Tongue (tissue), 2 donors: ENCODE data around the gene SF3B2. TPM values are rescaled to one million over a fixed set of nuclear protein-coding genes. Genes with fewer than 3 reads are reported as not detected.
"Not testable (repeated sequence)": the region's sequence is repeated elsewhere in the genome, so short reads cannot be mapped to it uniquely, and the experiment has no call there.

Source experiments
- DNase-seq: peaks from one replicate; pipeline ENCODE4 v3.0.0-alpha.2; 2015
- total RNA-seq: library from RNA; depleted of rRNA; stranded (reverse); fragments of >200 nt; gene quantifications from one replicate; pipeline ENCODE4 v1.2.3, GENCODE V29; 2014

The SF3B2 gene
- total RNA-seq, 1 donor from 2014 or later: 95.4 TPM

DNA sequence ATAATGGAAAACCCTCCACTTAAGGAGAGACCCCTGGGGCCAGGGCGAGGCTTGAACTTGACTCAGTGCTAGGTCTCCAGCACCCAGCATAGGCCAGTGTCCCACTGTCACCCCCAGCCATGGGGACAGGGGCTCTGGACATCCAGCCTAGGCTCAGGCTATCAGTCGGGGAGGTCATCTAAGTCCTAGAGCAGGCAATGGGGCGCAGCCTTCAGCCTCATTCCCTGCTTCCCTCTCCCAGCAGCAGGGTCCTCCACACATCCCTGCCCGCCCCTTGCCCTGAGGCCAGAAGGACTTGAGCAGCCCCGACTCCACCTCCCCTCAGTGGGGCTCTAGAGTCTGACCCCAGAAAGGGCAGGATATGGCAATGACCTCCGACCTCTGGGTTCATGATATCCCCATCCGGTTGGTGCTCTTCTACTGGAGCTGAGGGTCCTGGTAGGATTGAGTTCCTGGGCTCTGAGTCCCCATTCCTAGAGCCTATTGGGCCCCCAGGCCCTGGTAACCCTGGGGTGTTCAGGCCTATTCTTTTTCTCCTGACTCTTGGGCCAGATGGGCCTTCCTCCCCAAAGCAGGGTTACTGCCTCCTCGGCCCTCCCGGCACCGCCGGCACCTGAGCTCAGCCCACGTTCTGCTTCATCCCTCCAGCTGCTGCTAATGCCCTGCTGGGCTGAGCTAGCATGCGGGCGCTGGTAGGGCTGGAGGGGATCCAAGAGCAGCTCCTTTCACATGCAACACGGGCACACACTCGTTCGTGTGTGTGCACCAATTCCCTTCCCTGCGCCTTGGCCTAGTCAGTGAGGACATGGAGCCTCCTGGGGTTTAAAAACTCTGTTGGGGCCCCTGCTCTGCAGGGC is 36.0 kb upstream of the SF3B2 start:
- peak; percentile 22 for DNase-seq

DNA sequence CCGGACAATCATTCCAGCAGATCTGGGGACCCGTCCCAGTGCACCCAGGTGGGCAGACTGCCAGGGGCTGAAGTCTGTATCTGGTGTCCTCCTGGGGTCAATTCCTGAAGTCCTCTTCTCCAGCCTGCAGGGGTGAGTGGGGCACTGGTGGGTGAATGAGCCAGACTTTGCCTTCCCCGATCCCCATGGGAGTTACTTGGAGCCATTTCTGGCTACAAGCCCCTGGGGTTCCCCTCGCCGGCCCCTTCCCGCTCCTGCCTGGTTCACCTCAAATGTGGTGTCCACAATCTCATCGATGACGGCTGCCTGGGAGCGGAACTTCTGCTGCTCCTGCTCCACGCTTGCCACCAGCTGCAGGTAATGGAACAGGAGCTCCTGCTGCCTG is 35.4 kb upstream of the SF3B2 start:
- no peak for DNase-seq

DNA sequence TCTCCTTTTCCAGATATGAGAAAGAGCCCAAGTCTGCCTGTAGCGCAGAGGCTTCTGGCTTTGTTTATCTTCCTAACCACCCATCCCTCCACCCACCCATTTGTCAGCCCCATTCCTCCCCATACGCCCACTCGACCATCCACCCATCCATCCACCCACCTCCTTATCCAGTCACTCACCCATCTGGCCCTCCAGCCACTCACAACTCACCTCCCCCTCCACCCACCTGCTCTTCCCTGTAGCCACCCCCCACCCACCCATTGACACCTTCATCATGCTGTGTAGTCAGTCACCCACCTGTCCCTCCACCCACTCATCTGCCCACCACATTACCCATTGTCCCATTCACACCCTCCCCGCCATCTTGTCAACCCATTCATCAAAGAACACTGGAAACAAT is 34.8 kb upstream of the SF3B2 start:
- DNase-seq: no peak

DNA sequence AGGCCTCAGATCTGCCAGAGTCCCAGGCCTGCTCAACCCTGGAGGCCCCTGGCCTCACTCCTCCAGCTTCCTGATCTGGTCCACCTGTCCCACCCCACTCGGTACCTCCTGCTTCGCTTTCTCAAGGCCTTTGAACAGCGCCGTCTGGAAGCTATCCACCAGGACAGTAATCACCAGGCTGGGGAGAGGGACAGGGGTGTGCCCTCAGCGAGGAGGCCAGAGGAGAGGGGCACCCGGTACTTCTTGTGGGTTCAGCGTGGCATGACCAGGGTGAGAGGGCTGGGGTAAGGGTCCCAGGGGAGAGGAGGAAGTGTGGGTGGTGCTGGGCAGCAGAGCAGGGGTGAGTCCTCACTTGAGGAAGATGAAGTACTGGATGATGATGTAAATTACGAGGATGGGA is 32.0 kb upstream of the SF3B2 start:
- DNase-seq: no peak

DNA sequence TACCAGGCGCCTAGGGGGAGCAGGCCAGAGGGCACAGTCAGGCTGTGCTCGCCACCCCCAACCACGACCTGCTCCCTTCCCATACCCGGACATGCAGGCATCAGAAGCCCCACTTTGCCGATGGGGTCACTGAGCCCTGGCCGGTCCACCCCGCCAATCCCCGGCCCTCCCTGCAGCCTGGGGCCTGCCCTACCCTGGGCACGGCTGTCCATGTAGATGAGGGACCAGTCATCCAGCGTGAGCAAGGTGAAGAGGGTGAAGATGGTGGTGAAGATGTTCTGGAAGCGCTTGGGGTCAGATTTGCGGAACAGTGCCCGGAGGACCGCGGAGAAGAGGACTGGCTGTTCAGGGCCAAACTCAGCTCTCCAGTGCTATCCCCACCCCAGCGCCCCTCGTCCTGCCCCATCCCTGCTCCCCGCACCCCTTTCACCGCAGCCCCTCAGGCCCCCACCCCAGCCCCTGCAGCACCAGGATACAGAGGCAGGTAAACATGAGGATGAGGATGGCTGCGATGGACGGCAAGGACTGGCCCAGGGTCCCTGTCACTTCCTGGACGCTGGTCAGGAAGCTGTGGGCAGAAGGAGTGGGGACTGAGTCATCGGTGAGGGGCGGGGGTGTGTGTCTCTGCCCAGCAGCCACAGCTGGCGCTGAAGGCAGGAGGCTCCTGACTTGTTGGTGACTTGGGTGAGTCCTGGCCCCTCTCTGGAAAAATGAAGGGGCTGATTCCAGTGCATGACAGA is 31.4 kb upstream of the SF3B2 start:
- DNase-seq: no peak

DNA sequence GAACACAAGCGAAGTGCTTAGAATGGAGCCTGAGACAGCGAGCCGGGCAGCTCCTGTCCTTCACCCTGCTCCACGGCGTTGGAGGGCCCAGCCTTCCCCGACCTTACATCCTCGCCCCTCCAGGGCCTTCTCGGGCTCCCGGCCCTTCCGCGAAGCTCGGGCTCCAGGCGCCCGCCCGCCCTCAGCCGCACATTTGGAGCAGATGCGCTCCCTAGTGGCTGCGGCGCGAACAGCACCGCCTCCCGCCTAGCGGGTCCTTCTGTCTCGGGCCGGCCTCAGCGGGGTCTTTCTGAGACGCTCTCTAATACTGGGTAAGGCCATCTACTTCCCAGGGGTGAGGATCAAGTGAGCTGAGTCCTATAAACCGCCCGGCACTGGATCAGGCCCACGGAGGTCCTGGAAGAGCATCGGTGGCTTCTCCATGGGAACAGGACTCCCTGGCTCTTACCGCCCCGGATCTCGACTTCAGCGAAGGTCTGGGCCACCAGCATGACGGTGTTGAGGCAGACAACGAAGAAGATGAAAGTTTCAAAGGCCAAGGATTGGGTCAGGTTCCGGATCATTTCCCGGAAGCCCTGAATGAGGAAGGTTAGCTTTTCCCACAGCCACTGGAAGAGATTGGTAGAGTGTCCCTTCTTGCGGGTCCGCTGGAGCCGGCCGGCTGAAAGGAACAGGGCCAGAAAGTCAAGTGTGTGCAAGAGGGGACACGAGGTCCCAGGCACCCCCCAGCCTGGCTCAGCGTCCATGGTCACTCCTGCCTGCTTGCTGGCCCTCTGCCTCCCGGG is 29.6 kb upstream of the SF3B2 start:
- DNase-seq: peak; percentile 74

DNA sequence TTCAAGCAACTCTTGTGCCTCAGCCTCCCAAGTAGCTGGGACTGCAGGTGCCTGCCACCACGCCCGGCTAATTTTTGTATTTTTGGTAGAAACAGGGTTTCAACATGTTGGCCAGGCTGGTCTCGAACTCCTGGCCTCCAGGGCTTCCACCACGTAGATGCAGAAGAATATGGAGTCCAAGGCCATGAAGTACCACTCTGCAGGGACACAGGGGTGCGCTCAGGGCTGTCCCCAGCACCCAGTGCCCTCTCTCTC is 29.1 kb upstream of the SF3B2 start:
- not testable (repeated sequence) for DNase-seq

DNA sequence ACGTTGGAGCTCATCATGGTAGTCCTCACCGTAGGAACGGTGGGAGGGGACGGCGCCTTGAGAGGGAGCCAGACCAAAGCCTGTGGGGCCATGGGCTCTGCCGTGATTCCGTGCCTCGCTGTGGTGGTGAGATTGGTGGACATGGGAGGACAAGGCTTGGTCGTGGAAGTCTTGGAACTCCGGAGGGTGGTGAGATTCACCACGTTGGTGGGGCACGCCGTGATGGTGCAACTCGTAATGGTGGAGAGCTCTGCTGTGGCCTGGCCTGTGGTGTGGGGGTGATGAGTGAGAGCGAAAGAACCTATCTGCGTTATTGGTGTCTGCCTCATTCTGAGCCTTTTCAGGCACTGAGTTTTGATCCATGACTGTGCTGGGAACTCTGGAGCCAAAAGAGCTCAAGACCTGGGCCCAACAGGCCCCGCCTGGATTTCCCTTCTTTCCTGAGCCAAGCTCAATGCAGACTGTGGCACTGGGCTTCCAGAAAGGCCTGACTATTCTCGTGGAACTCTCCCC is 26.1 kb upstream of the SF3B2 start, which contains the start of gene CATSPER1:
Gene CATSPER1 (minus strand): TSS at position 463 of the 513 bp plus-strand sequence. CDS start 100 bp downstream, at position 363.
- DNase-seq: no peak

DNA sequence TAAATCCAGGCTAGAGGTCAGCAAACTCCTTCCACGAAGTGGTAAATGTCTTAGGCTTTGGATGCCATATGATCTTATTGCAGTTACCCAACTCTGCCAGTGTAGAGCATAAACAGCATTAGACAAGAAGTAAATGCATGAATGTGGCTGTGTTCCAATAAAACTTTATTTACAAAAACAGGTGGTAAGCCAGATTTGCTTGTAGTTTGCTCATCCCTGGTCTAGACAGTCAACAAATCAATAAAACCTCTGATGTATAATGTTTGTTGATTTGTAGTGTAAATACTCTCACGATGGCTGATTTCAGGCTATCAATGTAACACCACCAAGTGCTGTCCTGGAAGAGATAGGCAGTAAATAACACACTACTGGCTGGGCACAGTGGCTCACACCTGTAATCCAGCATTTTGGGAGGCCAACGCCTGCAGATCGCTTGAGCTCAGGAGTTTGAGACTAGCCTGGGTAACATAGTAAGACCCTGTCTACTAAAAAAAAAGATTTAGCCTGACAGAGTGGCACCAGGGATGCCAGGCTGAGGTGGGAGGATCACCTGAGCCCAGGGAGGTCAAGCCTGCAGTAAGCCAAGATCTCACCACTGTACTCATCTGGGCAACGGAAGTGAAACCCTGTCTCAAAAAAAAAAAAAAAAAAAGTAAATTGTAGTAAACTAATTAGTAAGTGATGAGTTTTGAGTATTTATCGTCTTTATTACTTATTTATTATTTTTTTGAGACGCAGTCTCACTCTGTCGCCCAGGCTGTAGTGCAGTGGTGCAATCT is 19.0 kb upstream of the SF3B2 start:
- DNase-seq: no peak

DNA sequence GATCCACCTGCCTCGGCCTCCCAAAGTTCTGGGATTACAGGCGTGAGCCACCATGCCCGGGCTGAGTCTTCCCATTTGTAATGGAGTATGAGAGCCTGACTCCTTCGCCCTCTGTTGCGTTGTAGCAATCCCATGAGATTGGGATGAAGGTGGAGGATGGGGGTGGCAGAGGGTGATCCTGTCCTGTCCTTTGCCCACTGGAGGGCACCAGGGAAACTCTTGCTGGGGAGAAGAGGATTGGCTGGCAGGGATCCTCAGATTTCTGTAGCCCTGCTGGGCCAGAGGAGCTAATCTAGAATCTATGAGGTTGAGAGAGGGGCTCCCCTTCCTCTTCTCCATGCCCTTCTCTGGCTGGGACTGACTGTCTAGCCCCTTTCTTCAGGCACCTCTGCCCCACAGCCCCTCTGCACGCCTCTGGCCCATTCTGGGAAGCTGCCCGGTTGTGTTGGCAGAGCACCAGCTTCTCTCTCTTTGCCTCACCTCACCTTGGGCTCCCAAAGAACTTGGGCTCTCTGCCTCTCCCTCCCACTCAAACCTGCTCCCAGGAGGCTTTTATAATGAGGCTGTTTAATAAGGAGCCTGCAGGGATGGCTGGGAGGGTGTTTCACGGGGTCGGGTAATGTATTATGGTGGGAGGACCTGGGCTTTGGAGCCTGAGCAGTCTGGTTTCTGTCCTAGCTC is 16.4 kb upstream of the SF3B2 start:
- DNase-seq: no peak

DNA sequence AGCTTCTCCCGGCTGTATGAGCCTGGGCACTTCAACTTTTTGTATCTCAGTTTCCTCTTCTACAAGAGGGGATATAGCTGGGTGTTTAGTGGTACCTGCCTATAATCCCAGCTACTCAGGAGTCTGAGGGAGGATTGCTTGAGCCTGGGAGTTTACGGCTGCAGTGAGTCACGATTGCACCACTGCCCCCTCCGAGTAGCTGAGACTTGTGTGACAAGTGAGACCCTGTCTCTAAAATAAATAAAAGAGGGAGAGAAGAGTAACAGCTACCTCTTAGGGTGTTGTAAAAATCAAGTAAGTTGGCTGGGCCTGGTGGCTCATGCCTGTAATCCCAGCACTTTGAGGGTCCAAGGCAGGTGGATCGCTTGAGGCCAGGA is 15.8 kb upstream of the SF3B2 start:
- no peak for DNase-seq

DNA sequence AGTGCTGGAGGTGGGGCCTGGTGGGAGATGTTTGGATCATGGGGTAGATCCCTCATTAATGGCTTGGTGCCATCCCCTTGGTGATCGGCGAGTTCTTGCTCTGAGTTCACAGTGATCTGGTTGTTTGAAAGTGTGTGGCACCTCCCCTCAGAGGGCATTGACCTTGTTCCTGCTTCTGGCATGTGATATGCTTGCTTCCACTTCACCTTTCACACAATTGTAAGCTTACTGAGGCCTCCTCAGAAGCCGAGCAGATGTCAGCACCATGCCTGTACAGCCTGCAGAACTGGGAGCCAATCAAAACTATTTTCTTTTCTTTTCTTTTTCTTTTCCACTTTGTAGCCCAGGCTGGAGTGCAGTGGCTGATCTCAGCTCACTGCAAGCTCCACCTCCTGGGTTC is 14.8 kb upstream of the SF3B2 start:
- no peak for DNase-seq

DNA sequence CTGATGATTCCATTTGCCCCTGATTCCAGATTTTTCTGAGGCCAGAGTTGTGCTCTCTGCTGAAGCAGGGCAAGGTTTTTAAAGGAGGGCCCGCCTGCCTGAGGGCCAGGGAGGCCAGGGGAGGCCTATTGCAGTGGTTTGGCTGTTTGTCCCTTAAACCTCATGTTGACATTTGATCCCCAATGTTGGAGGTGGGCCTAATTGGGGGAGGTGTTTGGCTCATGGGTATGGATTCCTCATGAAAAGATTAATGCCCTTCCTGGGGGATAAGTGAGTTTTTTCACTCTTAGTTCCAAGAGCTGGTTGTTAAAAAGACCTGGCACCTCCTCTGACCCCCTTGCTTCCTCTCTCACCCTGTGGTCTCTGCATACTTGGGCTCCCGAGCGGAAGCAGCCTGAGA is 12.4 kb upstream of the SF3B2 start:
- DNase-seq: no peak

DNA sequence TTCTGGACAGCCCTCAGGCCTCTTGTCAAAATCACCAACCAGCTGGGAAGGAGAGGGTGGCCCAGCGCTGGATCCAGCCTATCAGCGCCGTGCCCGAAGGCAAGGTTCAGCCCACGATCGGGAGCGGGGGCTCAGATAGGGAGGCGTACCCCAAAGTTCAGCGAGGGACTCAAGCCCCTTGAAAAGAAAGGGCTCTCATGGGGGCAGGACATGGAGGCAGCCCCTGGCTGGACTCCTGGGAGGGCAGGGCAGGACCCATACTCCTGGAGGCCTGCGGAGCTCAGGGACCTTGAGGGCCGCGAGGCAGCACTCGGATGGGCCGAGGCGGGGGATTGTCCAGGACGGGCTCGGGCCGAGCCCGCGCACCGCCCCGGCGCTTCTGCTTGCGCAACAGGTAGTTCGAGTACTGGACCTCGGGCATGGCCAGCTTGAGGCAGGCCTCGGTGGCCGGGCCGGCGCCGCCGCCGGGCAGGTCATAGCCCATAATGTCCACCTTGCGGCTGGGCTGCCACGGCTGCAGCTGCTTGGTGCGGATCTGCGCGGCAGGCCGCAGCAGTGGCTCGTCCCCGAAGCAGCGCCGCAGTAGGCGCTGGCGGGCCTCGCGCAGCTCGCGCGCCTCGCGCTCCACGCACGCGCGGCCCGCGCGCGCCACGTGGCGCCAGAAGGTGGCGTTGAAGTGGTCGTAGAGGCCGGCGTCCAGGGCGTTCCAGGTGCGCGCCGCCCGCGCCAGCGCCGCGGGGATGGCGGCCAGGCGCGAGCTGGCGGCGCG is 9.8 kb upstream of the SF3B2 start:
- DNase-seq: no peak

DNA sequence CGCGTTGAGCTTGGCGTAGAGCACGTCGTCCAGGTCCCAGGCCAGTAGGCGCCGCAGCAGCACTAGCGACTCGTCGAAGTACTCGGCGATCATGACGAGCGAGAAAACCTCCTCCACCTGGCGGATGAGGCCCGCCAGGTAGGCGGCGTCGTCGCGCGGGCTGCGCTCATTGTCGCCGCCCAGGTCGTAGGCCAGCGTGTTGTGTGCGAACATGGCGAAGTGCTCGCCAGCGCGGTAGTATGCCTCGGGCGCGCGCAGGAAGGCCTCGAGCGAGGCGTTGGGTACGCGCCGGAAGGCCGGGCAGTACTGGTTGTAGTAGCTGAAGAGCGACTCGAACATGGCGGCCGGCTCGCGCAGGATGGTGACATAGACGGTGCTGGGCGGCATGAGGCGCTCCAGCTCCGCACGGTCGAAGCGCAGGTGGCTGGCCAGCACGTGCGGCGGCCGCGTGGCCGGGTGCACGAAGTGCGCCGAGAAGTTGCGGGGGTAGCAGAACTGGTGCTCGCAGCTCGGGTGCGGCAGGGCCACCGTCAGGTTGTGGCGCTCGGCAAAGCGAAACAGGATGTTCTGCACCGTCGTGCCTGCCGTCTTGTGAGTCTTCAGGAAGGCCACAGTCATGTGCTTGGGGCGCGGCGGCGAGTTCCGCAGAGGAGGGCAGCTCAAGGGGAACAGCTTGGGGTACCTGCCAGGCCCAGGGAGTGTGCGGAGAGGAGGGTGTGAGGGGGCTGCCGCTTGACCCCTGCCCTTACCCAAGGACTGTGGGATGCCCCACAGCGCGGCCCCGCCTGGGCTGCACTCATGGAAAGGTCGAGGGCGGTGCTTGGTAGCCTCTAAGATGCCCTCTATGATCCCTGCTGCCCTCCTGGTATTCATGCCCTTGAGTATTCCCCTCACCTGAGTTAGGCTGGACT is 8.9 kb upstream of the SF3B2 start:
- DNase-seq: no peak

DNA sequence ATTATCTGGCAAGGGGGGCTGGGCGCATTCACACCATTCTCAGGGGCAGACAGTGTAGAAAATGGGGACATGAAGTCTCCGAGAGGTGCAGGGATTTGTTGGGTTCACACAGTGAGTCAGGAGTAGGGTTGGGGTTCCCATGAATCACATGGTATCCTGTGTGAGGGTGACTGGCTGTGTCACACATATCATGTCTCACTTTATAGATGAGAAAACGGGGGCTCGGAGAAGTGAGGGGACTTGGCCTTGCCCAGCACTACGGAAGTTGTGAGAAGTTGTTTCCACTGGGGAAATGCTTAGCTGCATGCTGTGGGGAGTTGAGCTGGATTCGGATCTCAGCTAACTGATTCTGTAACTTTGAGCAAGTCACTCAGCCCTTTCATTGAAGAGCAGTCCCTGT is 7.4 kb upstream of the SF3B2 start:
- DNase-seq: no peak

DNA sequence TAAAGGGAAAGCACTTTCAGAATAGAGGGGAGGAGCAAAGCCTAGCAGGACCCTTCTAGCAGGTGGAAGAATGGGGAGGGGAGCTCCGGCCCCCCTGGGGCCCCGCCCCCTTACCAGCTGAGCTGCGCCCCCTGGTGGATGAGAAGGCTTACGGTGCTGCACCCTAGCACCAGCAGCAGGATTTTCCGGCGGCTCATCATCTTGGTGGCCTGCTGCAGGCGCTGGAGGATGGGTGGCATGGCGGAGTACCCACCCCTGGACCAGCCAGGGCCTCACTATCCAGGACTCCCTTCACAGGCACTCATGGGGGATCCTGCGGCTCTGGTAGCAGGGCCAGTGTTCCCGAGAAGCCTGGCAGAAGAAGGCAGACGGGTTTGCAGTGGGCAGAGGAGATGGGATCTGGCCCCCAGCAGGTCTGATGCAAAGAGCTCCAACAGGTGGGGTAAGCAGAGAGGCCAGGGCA is 7.0 kb upstream of the SF3B2 start:
- DNase-seq: peak; percentile 90

DNA sequence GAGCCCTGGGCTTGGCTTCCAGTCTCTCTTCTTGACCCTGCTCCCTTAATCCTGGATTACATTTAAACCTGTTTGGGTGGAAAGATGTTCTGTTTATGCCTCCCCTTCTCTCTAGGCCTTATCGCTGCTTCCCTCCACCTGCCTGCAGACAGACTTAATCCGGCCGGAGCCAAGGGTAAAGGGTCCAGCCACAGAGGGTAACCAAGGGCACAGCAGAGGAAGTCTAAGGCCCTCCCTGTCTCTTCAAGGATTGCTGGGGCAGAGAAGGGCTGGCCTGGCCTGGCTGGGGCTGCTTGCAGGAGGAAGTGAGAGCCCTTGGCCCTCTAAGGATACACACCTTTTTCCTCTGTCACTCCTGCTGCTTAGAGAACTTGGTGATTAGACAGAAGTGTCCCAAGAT is 5.3 kb upstream of the SF3B2 start:
- no peak for DNase-seq

DNA sequence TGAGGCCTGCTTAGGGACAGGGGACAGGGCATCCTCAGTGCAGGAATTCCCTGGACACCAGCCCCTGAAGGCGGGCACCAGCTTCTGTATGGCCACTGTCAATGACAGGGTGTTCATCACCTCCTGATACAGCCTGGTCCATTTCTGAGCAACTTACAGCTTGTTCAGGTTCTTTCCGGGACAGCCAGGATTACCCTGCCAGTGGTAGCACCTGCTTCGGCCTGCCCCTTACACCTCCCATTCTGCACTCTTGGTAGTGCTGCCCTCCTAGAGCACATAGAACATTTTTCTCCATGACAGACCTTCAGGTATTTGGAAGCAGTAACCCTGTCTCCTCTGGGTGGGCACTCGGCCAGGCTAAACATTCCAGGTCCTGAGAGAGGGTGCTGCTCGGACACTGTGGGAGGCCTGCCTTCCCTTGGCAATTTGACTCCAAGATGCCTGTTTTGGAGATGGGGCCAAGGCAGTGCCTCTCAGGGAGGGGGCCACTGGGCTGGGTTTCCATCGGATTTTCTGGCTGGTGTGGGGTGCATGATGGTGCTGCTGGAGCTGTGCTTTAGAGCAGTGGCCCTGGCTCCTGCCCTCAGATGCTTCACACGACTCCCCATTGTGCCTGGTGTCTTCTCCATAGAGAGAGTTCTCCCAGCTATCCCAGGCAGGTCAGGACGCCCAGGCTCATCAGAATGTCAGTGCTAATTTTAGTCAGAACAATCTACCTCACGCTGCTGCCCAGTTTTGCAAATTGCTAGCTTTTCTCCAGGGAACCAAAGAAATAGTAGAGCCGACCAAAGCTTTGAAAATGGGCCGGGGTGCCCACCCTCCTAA is 4.4 kb upstream of the SF3B2 start:
- no peak for DNase-seq
